GM12801 (cell line): ENCODE measurements around the gene IFNL2.
"Not testable (repeated sequence)": the region's sequence is repeated elsewhere in the genome, so short reads cannot be mapped to it uniquely, and the experiment has no call there.

Source experiments
- TF ChIP-seq, protein P1 (sequence below): IDR thresholded peaks from one replicate; pipeline ENCODE4 v1.5.1; 2011; ENCODE audit warnings: control low read depth; ENCODE audit not compliant: insufficient read length; ENCODE audit errors: extremely low read depth

Gene IFNL2

DNA sequence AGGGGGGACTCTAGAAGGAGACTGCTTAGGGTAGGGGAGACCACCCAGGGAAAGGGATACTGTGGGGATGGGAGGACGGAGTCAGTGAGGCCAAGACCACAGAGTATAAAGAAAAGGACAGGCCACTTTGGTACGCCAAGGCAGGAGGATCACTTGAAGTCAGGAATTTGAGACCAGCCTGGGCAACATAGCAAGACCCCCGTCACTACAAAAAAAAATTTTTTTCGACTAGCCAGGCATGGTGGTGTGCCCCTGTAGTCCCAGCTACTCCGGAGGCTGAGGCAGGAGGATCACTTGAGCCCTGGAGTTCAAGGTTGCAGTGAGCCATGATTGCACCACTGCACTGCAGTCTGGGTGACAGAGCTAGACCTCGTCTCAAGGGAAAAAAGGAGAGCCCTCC, 30.0 kb upstream of the IFNL2 start:
- TF ChIP-seq, protein P1, sequence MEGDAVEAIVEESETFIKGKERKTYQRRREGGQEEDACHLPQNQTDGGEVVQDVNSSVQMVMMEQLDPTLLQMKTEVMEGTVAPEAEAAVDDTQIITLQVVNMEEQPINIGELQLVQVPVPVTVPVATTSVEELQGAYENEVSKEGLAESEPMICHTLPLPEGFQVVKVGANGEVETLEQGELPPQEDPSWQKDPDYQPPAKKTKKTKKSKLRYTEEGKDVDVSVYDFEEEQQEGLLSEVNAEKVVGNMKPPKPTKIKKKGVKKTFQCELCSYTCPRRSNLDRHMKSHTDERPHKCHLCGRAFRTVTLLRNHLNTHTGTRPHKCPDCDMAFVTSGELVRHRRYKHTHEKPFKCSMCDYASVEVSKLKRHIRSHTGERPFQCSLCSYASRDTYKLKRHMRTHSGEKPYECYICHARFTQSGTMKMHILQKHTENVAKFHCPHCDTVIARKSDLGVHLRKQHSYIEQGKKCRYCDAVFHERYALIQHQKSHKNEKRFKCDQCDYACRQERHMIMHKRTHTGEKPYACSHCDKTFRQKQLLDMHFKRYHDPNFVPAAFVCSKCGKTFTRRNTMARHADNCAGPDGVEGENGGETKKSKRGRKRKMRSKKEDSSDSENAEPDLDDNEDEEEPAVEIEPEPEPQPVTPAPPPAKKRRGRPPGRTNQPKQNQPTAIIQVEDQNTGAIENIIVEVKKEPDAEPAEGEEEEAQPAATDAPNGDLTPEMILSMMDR = no peak

DNA sequence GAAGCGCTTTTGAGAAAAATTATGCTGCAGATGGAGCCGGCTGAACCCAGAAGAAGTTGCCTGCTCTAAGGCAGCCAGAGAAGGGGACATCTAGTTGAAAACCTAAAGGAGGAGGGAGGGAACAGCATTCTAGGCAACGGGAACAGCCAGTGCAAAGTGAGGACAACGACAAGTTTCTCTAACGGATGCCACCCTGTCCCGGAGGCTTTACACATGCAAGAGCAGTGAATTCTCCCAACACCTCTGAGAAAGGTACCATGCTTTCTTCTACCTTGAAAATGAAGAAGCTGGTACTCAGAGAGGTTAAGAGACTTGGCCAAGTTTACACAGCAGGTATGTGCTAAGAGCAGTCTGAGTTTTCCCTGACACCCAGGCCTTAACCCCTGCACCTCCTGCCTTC, 29.3 kb upstream of the IFNL2 start:
- TF ChIP-seq, protein P1 = no peak

DNA sequence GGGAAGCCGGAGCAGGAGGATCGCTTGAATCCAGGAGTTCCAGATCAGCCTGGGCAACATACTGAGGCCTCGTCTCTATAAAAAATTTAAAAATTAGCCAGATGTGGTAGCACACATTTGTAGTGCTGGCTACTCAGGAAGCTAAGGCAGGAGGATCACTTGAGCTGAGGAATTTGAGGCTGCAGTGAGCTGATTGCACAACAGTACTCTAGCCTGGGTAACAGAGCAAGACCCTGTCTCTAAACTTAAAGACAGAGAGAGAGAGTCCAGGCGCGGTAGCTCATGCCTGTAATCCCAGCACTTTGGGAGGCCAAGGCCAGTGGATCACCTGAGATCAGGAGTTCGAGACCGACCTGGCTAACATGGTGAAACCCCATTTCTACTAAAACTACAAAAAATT, 27.8 kb upstream of the IFNL2 start:
- TF ChIP-seq, protein P1 = no peak

DNA sequence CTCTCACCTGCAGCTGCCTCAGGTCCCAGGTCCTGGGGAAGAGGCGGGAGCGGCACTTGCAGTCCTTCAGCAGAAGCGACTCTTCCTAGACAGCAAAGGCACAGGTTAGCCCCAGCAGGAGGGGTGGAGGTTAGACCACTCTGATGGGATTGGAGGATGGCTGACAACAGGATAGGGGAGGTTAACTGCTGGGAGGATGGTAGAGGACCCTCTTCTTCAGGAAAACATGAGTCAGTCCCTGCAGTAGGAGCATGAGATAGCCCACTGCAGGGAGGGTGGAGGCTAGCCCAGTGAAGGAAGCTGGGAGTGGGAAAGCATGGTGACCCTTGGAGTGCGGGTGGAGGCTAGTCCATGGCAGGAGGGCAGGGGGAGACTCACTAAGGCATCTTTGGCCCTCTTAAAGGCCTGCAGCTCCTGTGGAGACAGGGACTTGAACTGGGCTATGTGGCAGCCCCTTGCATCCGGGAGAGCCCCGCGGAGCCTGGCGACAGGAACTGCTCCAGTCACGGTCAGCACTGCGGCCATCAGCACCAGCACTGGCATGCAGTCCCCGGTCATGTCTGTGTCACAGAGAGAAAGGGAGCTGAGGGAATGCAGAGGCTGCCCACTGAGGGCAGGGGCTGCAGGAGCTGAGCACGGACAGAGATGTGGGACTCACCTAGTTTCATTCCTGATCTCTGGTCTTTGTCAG, 23.6 kb upstream of the IFNL2 start, which contains the start of gene IFNL3:
IFNL3 (minus strand) TSS at position 597 of the 691 bp plus-strand sequence; CDS start at position 558, 39 bp downstream.
- TF ChIP-seq, protein P1 = not testable (repeated sequence)

DNA sequence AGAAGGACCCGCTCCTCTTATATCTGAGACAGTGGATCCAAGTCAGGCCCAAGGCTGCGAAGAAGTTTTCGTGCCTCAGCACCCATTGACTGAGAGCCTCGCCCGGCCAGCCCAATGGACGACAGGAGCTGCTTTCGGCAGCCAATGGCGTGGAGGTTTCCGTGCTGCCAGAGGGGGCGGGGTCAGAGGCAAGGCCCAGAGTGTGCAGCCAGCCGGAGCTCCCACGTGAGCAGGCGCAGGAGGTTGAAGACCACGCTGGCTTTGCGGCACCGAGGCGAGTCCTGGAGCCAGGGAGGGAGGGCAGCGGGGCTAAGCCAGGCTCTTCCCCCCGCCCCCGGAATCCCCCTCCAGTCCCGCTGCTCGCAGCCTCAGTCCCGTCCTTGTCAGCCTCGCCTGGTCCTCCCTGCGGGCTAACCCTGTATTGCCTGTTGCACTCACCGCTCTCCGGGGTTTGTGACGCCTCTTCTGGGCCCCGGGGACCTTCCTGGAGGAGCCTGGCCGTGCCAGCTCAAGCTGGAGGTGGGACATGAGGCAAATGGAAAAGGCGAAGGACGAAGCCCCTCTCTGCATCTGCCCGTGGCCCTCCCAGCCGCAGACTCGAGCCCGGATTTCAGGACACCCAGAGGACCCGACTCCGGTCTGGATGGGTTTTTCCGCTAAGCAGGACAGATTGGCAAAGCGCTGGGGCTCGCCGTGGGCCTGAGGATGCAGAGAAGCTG, 21.1 kb upstream of the IFNL2 start:
- TF ChIP-seq, protein P1 = no peak

DNA sequence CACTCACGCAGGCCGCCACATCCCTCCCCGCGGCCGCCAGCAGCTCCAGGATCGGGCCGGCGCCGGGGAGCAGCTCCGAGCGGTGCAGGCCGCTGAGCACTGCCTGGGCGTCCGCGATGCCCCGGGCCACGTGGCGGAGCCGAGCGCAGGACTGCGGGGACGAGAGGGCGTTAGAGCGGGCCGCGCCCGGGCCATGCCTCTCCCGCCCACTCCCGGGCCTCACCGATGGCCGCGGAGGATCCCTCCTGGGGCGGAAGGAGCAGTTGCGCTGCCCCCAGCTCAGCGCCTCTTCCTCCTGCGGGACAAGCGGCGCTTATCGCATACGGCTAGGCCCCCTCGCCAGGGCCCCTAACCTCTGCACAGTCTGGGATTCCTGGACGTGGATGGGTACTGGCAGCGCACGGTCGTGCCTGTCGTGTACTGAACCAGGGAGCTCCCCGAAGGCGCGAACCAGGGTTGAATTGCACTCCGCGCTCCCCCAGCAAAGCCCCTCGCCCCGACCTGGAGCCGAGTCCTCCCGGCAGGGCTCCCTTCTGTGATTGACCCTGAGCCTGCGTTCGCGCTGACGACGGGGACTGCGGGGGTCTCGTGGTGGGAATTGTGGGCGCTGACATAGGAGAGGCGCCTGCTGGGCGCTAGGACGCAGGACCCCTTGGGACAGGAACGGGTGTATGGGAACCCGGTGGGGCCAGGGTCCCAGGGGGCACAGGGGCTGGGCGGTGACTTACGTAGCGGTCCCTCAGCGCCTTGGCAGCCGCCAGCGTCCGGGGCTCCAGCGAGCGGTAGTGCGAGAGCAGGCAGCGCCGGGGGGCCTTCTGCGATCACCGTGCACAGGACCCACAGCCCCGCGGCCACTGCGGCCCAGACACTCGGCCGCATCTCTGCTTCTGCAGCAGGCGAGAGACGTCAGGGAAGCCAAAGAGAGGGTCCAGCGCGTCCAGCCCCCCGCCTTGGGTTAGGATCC, 20.2 kb upstream of the IFNL2 start:
- TF ChIP-seq, protein P1 = no peak

DNA sequence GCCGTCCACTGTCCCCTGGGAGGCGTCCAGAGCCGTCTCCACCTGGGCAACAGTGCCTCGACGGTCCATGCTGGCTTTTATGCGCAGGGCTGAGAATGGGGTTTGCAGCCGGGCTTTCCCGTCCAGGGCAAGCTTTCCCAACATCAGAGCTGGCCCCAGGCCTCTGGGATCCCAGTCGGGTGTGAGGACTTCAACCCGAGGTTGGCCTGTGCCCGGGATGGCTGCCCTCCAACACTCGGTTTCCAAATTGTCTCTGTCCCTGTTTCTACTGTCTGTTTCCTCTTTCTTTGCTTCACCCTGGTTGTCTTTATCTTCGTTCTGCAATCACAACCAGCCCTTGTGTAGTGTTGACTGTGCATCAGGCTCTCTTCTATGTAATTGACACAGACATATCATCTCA, 19.4 kb upstream of the IFNL2 start, which contains the start of gene IFNL4:
IFNL4 (minus strand) TSS at position 51 of the 400 bp plus-strand sequence.
- TF ChIP-seq, protein P1 = no peak
